Measurements from ENCODE around the gene MAOB. TPM values are rescaled to one million over a fixed set of nuclear protein-coding genes. Genes with fewer than 3 reads are reported as not detected.
A peak's percentile ranks its signal among the peaks of the same experiment; 100 is the strongest.

Gene MAOB
- total RNA-seq, 1 donor, result 0.72 TPM

DNA sequence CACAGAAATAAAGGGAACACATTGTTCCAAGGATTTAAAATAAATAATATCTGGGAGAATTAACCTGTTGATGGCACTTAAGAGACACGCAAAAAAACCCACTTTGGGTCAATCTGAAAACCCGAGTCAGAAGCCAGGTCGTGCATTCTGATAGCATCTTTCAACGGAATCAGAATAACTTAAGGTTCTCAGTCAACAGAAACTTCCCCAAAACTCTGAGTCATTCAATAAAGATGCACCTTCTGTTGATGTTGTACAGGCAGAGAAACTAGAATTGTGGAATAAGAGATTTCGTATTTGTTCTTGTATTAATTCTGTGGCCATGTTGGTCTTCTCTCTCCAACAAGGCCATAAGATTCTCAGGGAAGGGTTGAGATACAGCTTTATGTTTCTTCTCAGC lies 78.2 kb downstream of the MAOB start:
- H3K4me3 ChIP-seq (ENCODE audit: low read depth, low read length), result no peak overlapping the region
- TF ChIP-seq, protein P1, sequence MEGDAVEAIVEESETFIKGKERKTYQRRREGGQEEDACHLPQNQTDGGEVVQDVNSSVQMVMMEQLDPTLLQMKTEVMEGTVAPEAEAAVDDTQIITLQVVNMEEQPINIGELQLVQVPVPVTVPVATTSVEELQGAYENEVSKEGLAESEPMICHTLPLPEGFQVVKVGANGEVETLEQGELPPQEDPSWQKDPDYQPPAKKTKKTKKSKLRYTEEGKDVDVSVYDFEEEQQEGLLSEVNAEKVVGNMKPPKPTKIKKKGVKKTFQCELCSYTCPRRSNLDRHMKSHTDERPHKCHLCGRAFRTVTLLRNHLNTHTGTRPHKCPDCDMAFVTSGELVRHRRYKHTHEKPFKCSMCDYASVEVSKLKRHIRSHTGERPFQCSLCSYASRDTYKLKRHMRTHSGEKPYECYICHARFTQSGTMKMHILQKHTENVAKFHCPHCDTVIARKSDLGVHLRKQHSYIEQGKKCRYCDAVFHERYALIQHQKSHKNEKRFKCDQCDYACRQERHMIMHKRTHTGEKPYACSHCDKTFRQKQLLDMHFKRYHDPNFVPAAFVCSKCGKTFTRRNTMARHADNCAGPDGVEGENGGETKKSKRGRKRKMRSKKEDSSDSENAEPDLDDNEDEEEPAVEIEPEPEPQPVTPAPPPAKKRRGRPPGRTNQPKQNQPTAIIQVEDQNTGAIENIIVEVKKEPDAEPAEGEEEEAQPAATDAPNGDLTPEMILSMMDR (IDR thresholded peaks at IDR 0.05; ENCODE audit: insufficient read depth, low read length), result no peak
- DNase-seq (ENCODE audit: low read depth), result no peak

DNA sequence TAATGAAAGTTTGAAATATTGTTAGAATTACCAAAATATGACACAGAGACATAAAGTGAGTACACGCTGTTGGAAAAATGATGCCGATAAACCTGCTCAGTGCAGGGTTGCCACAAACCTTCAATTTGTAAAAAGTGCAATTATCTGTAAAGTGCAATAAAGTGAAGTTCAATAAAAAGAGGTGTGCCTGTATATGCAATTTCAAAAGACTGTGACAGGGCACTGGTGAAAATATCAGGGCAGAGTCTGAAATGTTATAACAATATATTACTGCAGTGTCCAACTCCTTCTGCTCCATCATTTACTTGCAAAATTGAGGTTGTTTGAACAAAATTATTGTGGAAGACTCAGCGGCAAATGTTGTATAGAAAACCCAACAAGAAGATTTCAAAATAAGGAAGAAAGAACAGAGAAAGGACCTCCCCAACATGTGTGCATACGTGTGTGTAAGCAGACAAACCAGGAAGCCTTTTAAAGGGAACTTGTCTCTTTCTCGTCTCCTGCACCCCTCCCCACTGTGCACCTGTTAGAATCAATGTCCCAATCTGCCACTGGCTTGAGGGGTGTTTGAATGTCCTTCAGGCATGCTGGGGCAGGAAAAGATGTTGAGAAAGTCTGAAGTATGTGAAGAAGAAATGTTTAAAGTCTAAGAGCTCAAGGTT lies 96.2 kb downstream of the MAOB start:
- DNase-seq (ENCODE audit: low read depth), result no peak
- TF ChIP-seq, protein P1 (IDR thresholded peaks at IDR 0.05; ENCODE audit: insufficient read depth, low read length), result no peak
- H3K4me3 ChIP-seq (ENCODE audit: low read depth, low read length), result no peak overlapping the region

DNA sequence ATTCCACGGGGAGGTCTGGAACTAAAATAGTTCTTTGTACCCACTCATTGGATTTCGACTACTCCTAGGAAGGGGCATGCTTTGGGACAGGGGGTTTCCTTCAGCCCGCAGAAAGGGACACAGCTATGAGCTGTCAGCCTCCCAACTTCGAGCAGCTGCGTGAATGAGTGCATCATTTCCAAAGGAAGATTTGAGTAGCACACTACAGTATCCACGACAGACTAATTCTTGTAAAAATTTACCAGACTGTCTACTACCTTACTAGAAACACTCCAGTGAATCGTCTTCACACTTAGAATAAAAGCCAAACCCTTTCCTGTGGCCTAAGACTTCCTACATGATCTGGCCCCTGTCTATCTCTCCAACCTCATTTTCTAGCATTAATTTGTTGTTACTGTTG lies 124.2 kb downstream of the MAOB start:
- no peak overlapping the region for H3K4me3 ChIP-seq (ENCODE audit: low read depth, low read length)
- TF ChIP-seq, protein P1 (IDR thresholded peaks at IDR 0.05; ENCODE audit: insufficient read depth, low read length), result no peak
- no peak for DNase-seq (ENCODE audit: low read depth)

DNA sequence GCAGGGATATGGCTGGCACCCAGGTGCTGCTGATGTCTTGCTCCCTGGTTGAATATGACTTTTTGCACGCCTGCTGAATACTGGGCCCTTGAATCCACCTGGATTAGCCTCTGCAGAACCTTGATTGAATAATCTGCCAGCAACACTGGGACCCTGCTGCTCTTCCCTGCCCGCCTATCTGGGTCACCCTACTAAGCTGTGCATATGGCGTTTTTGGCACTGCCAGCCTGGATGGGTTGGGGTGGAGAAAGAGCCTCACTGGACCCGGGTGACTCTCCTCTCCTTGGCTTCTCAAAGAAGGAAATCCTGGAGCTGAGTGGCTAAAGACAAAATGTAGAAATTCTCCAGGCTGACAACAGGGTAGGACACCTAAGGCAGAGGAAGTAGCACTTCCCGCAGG lies 126.2 kb downstream of the MAOB start:
- TF ChIP-seq, protein P1 (IDR thresholded peaks at IDR 0.05; ENCODE audit: insufficient read depth, low read length), result no peak
- no peak for DNase-seq (ENCODE audit: low read depth)
- H3K4me3 ChIP-seq (ENCODE audit: low read depth, low read length), result no peak overlapping the region

DNA sequence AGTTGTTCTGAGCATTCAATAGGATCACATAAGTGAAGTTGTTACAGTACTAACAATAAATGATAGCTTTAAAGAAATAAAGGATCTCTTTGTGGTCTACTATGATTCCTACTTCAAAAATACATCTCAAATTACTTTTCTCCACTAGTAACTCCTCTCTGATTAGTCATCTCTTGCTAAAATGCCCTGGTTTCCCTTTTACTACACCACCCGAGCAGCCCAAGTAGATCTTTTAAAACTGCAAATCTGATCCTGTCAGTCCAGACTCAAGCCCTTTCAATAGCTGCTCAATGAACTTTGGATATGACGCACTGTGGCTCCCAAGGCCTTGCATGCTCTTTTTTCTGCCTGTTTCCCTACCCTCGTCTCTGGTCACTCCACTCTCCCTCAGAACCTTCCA lies 128.6 kb downstream of the MAOB start:
- no peak overlapping the region for H3K4me3 ChIP-seq (ENCODE audit: low read depth, low read length)
- TF ChIP-seq, protein P1 (IDR thresholded peaks at IDR 0.05; ENCODE audit: insufficient read depth, low read length), result no peak
- DNase-seq (ENCODE audit: low read depth), result no peak

DNA sequence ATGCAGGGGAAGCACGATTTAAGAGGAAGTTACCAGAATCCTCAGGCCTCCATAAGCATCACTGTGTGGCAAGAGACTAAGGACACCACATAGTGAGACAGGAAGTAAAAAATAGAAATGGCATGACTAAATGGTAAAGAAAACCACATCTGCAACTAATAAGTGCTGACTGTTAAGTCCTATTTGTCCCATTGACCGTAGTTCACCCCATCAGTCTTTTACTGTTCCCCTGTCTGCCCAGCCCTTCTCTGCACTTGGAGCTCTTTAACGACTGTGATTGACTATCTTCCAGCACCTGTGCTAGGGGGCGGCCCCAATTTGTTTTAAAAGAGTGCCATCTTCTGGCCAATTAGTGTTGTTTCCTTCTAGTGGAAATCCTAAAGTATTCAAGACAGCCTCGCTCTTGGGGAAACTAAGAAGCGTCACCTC lies 132.0 kb downstream of the MAOB start:
- peak; percentile 59 for DNase-seq (ENCODE audit: low read depth)
- TF ChIP-seq, protein P1 (IDR thresholded peaks at IDR 0.05; ENCODE audit: insufficient read depth, low read length), result peak; percentile 41

DNA sequence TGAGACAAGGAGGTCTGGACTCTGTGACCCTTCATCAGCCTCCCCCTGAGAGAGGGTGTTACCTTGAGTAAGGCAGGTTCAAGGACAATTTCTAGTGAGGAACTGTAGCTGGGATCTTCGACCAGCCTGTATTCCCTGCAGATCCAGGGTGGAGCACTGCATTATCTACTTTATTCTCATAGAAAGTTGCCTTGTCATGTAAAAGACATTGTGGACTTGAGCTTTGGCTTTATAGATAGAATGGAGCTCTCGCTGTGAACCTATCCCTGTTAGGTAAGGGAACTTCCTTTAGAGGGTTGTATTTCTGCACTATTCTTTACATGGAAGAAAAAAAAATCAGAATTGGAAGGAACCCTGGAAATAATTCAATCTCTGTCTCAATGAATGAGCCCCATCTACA lies 134.8 kb downstream of the MAOB start:
- no peak overlapping the region for H3K4me3 ChIP-seq (ENCODE audit: low read depth, low read length)
- TF ChIP-seq, protein P1 (IDR thresholded peaks at IDR 0.05; ENCODE audit: insufficient read depth, low read length), result no peak
- DNase-seq (ENCODE audit: low read depth), result no peak

More for the DNA sequence above, 132.0 kb downstream of the MAOB start:
- H3K4me3 ChIP-seq (ENCODE audit: low read depth, low read length), result no peak overlapping the region
